ENCODE results near the gene CPN2. TPM values are rescaled to one million over a fixed set of nuclear protein-coding genes. Genes with fewer than 3 reads are reported as not detected.

CPN2 gene
- total RNA-seq, 1 experiment from 2014 or later, result not detected

DNA sequence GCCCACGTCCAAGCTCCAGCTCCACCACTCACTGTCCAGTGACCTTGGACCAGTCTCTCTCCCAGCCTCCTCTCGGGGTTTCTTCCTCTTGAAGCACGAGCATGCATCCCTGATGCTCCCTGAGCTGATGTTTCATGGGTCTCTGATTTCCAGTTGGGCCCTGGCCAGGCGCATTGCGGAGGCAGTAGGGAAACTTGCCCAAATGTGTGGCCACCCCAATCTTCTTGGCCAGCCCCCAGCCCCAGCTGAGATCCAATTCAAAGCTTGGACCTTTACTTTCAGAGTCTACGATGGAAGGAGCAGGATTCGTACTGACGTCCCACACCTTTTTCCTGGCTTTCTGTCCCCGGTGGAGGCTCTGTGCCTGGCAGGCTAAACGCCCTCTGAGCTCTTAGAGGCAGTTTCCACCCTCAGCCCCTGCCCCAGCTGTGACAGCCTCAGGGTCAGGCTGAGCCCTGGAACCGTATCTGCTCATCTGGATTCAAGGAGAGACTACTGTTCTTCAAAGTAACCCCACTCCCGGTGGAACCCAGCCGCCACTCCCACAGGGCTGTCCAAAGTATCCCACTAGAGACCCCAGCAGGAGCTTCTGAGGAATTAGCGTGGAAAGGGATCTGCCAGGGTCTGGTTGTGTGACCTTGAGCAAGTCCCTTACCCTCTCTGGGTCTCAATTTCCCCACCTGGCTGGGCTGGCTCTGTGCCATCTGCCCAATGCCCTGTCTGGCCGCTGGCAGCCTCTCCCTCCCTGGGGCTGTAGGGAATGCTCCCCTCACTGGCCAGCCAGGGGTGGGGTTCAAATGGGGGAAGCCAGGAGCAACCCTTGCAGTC is 37.4 kb downstream of the CPN2 start:
- peak; percentile 44 for DNase-seq (ENCODE audit: low read depth)

DNA sequence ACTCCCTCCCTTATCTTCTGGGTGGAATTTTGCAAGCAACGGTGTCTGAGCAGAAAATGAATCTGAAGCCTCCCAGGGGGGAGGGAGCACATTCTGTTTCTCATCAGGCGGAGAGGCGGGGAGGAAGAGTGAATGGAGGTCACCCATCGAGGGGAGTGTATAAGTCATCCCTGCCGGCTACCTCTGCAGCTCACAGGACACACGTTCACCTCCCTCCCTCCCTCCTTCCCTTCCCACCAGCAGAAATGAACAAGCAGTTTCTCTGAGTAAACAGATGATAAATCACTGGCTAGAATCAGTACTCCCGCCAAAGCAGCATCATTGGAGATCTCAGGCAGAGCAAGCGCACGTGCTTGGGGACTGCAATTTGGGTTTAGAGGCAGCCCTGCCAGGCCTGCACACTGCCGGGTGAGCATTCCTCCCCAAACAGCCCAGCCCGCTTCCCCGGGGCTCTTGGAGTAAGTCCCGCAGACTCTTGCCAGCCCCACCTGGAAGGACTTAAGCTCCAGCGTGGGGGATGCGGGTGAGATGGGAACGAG is 38.3 kb downstream of the CPN2 start:
- peak; percentile 67 for DNase-seq (ENCODE audit: low read depth)

DNA sequence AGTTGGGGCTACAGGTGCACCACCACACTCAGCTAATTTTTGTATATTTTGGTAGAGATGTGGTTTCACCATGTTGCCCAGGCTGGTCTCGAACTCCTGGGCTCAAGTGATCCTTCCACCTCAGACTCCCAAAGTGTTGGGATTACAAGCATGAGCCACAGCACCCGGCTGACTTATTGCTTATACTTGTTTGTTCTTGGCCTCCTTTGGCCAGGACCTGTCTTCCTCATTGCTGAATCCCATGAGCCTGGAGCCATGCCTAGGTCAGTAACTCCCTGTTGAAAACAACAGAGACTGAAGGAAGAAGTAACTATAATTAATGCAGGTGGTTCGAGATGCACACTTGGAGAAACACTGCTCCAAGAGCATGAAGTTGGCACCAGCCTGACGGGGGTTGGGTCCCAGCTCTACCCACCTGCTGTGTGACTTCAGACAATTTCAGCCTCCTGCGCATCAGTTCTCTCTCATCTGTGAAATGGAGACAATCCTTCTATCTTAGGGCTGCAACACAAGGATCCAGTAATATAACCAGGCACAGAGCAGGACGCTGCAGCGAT is 38.9 kb downstream of the CPN2 start:
- DNase-seq (ENCODE audit: low read depth), result no peak

DNA sequence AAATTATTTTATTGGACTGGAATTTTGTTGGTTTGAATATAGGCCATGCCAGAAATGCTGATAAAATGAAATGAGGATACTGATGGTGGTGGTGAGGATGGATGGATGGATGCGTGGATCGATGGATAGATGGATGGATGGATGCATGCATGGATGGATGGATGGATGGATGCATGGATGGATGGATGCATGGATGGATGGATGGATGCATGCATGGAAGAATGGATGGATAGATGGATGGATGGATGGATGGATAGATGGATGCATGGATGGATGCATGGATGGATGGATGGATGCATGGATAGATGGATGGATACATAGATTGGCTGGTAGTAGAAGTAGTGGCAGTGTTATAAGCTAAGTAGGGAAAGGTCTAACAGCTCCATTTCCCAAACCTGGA is 40.1 kb downstream of the CPN2 start:
- DNase-seq (ENCODE audit: low read depth), result no peak

GRCh38 chr3:194310060-194310835 is 40.9 kb downstream of the CPN2 start:
- no peak for DNase-seq (ENCODE audit: low read depth)

DNA sequence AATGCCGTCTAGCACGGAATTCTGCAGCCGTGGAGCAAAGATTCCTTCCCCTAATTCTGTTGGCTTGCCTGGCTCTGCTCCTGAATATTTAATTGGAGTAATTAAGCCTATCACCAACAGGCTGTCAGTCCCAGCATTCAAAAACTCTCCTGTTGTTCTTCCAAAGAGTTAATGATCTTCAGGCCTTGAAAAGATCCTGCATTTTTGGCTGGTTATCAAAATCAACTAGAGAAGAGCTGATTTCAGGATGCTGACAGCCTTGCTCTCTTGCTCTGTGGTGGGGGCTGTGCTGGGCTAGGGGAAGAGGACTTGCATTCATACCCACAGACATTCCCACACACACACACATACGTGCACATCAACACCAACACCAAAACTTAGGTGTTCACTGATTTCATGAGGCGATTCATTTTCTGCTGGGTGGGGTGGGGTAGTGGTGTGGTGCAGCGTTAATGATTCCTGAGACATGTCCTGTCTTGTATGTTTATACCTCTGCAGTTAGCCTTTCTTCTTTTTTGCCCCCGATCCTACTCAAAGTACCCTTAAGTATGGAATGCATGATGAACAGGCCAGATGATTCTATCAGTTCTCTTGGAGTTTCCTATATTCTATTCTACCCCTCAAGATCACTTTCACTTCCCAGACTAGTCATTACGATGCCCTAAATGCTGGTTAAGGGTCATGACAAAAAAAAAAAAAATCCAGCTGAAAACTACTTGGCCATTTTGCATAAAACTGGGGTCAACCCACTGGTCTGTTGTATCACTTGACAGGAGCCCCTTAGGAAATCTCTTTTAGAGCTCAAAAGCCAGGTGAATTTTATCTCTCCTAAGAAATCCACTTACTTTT is 42.3 kb downstream of the CPN2 start:
- DNase-seq (ENCODE audit: low read depth), result no peak

DNA sequence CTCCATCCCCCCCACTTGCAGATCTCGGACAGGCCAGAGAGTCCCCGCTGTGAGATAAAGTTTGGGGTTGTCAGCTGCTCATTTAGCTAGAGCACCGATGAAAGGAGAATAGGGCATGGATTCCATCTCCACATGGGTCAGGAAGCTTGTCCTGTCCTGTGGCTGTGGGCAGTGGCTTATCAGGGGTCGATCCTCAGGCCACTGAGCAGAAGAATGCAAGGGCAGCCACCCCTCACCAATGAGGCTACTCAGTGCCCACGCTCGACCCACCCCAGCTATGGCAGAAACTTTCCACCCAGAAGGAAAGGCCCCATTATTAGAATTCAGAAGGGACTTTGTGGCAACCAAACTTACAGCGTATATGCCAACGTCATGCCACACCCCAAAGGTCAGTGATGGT is 43.3 kb downstream of the CPN2 start:
- no peak for DNase-seq (ENCODE audit: low read depth)

DNA sequence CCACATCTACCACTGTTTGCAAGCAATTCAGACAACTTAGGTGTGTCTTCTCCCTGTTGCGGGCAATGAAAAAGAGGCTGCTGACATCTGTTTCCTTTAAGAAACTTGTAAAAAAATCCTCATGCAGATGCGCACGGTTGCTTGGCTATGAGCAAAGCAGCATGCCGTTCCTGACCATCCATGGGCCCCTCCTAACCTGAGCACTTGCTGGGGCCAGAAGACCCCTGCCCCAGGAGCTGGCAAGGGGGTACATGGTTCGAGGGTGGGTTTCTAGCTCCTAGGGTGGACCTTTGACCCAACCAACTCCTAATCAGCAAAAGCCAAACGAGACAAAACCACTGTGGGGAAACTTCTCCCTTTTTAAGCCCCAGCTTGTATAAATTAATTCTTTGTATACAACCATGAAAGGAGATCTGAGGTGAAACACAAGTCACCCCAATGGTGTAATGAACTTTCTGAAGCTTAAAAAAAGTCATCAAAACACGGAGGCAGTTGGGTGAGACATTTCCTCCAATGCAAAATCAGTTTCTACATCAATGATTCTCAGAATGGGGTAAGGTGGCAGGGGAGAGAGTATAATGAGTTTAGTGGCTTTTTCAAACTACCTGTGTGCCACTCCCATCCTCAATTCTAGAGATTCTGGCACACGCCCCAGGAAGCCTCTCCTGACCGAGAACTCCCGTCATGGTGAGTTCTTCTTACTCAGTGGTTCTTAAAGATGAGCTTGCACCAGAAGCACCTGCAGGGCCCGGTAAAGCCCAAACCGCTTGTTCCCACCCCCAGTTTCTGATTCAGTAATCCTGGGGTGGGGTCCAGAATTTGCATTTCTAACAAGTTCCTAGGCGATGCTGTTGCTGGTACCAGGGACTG is 44.1 kb downstream of the CPN2 start:
- DNase-seq (ENCODE audit: low read depth), result no peak

DNA sequence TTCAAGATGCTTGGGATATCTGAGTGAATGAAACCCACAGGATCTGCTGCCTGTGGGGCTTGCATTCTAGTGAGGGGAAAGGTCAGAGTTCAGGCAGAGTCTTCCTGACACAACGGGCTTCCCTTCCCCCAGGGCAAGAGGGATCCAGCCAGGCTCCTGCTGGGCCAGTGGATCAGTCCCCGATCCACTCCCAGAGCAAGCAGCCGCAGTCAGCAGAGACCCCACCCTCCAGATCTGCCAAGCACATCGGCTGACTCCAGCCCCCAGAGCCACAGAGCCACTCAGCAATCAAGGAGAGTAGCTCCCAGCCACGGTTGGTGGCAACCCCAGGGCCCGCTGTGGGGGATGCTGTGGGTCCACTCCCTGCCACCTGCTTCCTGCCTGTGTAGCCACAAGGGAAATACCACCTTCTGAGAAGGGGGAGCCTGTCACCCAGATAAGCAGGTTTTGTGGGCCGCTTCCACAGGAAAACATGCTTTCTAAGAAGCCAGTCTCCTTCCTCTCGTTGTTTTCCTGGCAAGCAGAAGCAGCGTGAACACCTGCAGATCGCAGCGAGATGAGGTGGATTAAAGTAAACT is 44.9 kb downstream of the CPN2 start:
- DNase-seq (ENCODE audit: low read depth), result no peak

- DNase-seq (ENCODE audit: low read depth), result no peak
Observed at GRCh38 chr3:194305356-194306108, 45.6 kb downstream of the CPN2 start.

GRCh38 chr3:194304186-194304917 is 46.8 kb downstream of the CPN2 start:
- no peak for DNase-seq (ENCODE audit: low read depth)

GRCh38 chr3:194303749-194304148 is 47.4 kb downstream of the CPN2 start:
- DNase-seq (ENCODE audit: low read depth), result no peak

DNA sequence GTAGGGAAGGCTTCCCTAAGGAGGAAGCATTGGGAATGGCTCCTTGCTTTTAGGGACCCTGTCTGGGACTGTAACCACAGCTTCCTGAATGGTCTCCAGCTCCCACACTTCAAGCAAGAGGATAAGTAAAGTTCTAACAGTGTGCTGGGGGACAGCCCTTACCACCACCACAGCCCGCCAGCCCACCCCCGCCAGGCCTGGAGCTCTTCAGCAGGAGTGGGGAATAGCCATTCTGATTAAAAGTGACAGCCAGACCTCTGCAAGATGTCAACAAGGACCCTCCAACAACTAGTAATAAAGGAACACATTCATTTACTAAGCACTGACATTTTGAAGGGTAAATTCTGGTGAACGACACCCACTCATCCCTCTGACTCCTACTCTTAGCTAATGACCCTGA is 49.4 kb downstream of the CPN2 start:
- no peak for DNase-seq (ENCODE audit: low read depth)

DNA sequence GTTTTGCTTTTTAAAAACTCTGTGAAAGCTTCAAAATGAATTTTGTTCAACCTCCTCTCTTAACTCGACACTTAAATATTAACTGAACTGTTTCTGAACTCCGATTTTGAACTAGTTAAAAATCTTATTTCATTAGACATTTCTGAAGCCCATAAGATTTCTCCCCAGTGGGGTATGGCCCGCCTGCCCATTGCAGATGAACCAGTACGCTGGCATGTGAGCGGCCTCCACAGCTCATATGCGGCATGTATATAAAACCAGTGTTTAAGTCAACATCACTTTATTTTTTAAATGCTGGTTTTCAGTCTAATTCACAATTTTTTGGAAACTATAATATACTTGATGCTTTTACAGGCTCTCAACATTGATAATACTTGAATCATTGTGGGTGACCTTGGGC is 50.2 kb downstream of the CPN2 start:
- DNase-seq (ENCODE audit: low read depth), result no peak

DNA sequence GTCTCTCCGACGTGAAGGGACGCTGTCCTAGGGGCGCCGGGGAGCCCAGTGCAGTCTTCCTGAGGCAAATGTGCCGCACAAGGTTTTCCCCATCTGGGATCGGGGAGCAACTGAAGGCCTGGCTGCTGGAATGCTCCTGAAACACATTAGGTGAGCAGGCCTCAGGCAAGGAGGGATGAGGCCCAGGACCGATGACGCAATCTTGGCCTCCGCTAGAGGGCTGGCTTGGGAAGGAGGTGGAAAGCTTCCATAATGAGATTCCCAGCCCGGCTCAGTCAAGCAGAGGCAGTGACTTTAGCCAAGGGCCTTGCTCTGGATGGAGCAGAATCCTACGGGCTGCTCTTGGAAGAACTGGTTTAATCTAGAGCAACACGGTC is 50.8 kb downstream of the CPN2 start:
- peak; percentile 65 for DNase-seq (ENCODE audit: low read depth)

DNA sequence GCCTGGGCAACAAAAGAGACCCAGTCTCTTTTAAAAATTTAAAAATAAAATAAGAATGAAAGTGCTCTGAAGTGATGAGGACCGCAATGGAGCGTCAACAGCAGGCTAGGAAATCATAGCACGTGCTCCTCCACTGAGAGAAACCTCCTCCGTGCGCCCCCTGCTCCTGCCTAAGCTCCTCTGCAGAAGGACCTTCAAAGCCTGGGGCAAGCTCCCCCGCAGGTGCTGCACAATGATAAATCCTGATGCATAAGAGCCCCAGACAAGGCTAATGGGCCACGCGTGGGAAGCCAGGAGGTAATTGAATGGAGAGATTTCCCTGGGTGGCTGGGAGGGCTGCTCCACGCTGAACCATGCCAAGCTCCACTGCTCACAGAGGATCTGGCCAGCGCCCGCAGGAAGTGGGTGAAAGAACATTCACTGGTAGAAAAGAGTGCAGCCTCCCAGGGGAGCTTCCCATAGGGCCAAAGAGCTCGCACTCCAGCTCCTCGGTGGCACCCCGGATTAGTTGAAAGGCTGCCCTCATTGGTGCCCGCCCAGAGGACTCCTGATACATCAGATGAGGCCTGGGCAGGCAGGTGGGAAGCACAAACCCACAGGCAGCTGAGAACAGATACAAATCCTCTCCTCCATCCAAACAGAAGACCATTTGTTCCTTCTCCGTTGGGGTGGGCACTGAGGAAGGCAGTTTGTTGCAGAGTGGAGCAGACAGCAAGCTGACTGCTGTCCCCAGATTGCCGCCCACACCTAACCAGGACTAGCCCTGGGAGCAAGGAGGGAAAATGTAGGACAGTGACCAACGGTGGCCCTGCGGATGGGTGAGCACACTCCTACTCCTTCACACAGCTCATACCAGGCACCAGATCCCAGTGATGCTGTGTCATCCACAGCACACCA is 52.5 kb downstream of the CPN2 start:
- no peak for DNase-seq (ENCODE audit: low read depth)

GRCh38 chr3:194296454-194297263 is 54.5 kb downstream of the CPN2 start:
- peak; percentile 86 for DNase-seq (ENCODE audit: low read depth)

Data from Daoy (cell line).